GM21723 (cell line): Measurements from ENCODE around the gene ATXN7L3B.
"Not testable (repeated sequence)": the region's sequence is repeated elsewhere in the genome, so short reads cannot be mapped to it uniquely, and the experiment has no call there.

ENCODE experiments used
- ATAC-seq: cut with Tn5 transposase; IDR thresholded peaks from one replicate; pipeline ENCODE4 v1.9.1; 2021; ENCODE audit warnings: mild to moderate bottlenecking, moderate library complexity; ENCODE audit not compliant: unreplicated experiment

ATXN7L3B gene

GRCh38 chr12:74537707-74538385 is at the start of gene ATXN7L3B:
TSS of gene ATXN7L3B (plus strand) at chr12:74537835. CDS start at chr12:74538113, 278 bp downstream.
- peak; percentile 97 for ATAC-seq

- peak; percentile 44 for ATAC-seq
These were observed 49.5 kb upstream of the ATXN7L3B start for GRCh38 chr12:74488134-74488533.

GRCh38 chr12:74489543-74489942 is 48.1 kb upstream of the ATXN7L3B start:
- peak; percentile 24 for ATAC-seq

- peak; percentile 85 for ATAC-seq
These were observed 47.1 kb upstream of the ATXN7L3B start for GRCh38 chr12:74490390-74491064.

GRCh38 chr12:74491374-74491773 is 46.3 kb upstream of the ATXN7L3B start:
- no peak for ATAC-seq

GRCh38 chr12:74499192-74499591 is 38.4 kb upstream of the ATXN7L3B start:
- ATAC-seq: no peak

GRCh38 chr12:74508873-74509657 is 28.6 kb upstream of the ATXN7L3B start:
- not testable (repeated sequence) for ATAC-seq

- ATAC-seq: no peak
These were observed 27.7 kb upstream of the ATXN7L3B start for GRCh38 chr12:74509886-74510285.

- ATAC-seq: no peak
These were observed 23.4 kb upstream of the ATXN7L3B start for GRCh38 chr12:74514098-74514872.

- no peak for ATAC-seq
These were observed 21.8 kb upstream of the ATXN7L3B start for GRCh38 chr12:74515849-74516248.

- no peak for ATAC-seq
These were observed 11.1 kb upstream of the ATXN7L3B start for GRCh38 chr12:74526535-74526934.

GRCh38 chr12:74527491-74527890 is 10.1 kb upstream of the ATXN7L3B start:
- ATAC-seq: no peak

- ATAC-seq: no peak
These were observed 7.0 kb upstream of the ATXN7L3B start for GRCh38 chr12:74530676-74531075.

GRCh38 chr12:74535536-74535935 is 2.1 kb upstream of the ATXN7L3B start:
- no peak for ATAC-seq

- ATAC-seq: peak; percentile 63
These were observed 419 bp upstream of the ATXN7L3B start for GRCh38 chr12:74537126-74537706.

GRCh38 chr12:74538491-74539258 is 1.0 kb downstream of the ATXN7L3B start:
- peak; percentile 27 for ATAC-seq

GRCh38 chr12:74539261-74539660 is 1.6 kb downstream of the ATXN7L3B start:
- no peak for ATAC-seq

- no peak for ATAC-seq
These were observed 2.3 kb downstream of the ATXN7L3B start for GRCh38 chr12:74539765-74540526.

GRCh38 chr12:74541074-74541473 is 3.4 kb downstream of the ATXN7L3B start:
- ATAC-seq: no peak
